GM12892 (cell line): ENCODE data around the gene SRF.

ENCODE experiments used
- POLR2A ChIP-seq: IDR thresholded peaks from 2 replicates; pipeline ENCODE4 v1.6.1; 2011; ENCODE audit warnings: low read depth, low read length, control low read depth
- TAF1 ChIP-seq: IDR thresholded peaks from 2 replicates; pipeline ENCODE4 v1.6.1; 2011; ENCODE audit warnings: low read depth, mild to moderate bottlenecking, control low read depth, low read length, borderline replicate concordance

DNA sequence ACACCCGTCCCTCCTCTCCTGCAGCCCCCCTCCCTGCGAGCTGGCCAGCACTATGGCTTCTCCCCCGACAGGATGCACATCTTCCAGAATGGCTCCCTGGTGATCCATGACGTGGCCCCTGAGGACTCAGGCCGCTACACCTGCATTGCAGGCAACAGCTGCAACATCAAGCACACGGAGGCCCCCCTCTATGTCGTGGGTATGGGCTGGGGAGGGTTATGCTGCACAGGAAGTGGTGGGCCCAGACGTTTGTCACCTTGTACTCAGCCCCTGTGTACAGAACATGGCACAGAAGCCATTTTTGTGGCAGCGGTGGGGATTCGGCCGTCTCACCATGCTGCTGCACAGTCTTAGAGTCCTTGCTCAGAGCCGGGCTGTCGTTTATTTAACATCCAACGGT is 29.0 kb upstream of the SRF start:
- TF ChIP-seq POLR2A = no peak
- TF ChIP-seq TAF1 = no peak
